ENCODE measurements around the gene SLK. TPM values are rescaled to one million over a fixed set of nuclear protein-coding genes. Genes with fewer than 3 reads are reported as not detected.

SLK gene
- total RNA-seq, 4 donors from 2014 or later, result 57.7 to 76.9 (median 64.5) TPM

GRCh38 chr10:103969857-103970627 lies 3.1 kb downstream of the SLK start:
- Histone ChIP-seq H3K9me3 (no peaks in the 10 kb centered on the region), H3K27ac (peak overlapping the region in 1 of 3 donors; percentile 8), H3K27me3 (no peaks in the 10 kb centered on the region), H3K4me1 (peaks cover 18 to 28% of the 10 kb centered on the region in 2 donors), H3K36me3 (no peaks in the 10 kb centered on the region), H3K4me3 (replicated peaks in 1 of 3) (peak overlapping the region in 2 of 3 donors; percentile 0 to 73)
- no peak for DNase-seq
- 68 to 71% methylated on average over 2 of the region's 2 CpGs for WGBS, 2 donors
- intact Hi-C loops (cut with DNase I), result loop anchor here (10.0 kb wide), 1 partner anchor 55 kb away; the partner anchor contains the start of gene STN1
- TF ChIP-seq CTCF (IDR thresholded peaks at IDR 0.05) (no peak), POLR2A (IDR thresholded peaks at IDR 0.05) (no peak)

DNA sequence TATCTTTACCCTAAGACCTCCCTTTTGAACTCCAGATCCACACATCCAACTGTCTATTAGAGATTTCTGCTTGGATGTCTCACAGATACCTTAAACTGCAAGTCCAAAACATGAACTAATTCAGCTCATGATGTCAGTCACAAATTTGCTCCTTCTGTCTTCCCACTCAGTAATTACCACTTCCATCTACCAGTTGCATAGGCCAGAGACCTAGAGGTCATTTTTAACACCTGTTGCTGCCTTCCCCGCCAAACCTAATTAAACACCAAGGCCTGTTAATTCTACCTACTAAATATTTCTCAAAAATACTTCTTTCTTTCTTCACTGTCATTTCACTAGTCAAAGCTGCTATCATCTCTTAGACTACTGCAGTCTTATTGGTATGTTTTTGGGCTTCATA lies 8.2 kb downstream of the SLK start:
- Histone ChIP-seq H3K9me3 (no peaks in the 10 kb centered on the region), H3K4me1 (peaks cover 4 to 9% of the 10 kb centered on the region in 2 donors), H3K4me3 (replicated peaks in 1 of 3) (no peak overlapping the region), H3K27ac (no peak overlapping the region), H3K27me3 (no peaks in the 10 kb centered on the region), H3K36me3 (no peaks in the 10 kb centered on the region)
- WGBS, 2 donors, result 98 to 100% methylated on average over 1 of the region's 1 CpG
- intact Hi-C loops (cut with DNase I), result no loop called here
- no peak for DNase-seq
- no peak for TF ChIP-seq POLR2A (IDR thresholded peaks at IDR 0.05)
- TF ChIP-seq CTCF (IDR thresholded peaks at IDR 0.05), result no peak

DNA sequence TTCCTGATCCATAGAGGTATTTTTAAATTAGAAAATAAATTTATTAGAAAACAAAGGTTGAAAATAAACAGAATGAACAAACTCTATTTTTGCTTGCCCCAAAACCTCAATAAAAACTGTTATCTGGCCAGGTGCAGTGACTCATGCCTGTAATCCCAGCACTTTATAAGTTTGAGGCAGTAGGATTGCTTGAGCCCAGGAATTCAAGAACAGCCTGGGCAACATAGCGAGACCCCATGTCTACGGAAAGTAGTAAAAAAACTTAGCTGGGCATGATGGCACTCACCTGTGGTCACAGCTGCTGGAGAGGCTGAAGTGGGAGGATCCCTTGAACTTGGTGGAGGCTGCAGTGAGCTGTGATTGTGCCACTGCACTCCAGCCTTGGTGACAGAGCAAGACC lies 10.3 kb downstream of the SLK start:
- Histone ChIP-seq H3K4me3 (replicated peaks in 1 of 3) (no peak overlapping the region), H3K27me3 (no peaks in the 10 kb centered on the region), H3K4me1 (peaks cover 0 to 4% of the 10 kb centered on the region in 2 donors), H3K36me3 (no peaks in the 10 kb centered on the region), H3K27ac (no peak overlapping the region), H3K9me3 (no peaks in the 10 kb centered on the region)
- no peak for TF ChIP-seq CTCF (IDR thresholded peaks at IDR 0.05)
- no peak for TF ChIP-seq POLR2A (IDR thresholded peaks at IDR 0.05)
- 90 to 98% methylated on average over 2 of the region's 2 CpGs for WGBS, 2 donors
- DNase-seq, result no peak
- intact Hi-C loops (cut with DNase I), result no loop called here

- Histone ChIP-seq H3K4me1 (no peaks in the 10 kb centered on the region), H3K27me3 (no peaks in the 10 kb centered on the region), H3K9me3 (no peaks in the 10 kb centered on the region), H3K4me3 (replicated peaks in 1 of 3) (no peak overlapping the region), H3K27ac (no peak overlapping the region), H3K36me3 (no peaks in the 10 kb centered on the region)
- WGBS, 2 donors, result 86 to 87% methylated on average over 2 of the region's 2 CpGs
- DNase-seq, result no peak
- intact Hi-C loops (cut with DNase I), result no loop called here
- TF ChIP-seq POLR2A (IDR thresholded peaks at IDR 0.05) (no peak), CTCF (IDR thresholded peaks at IDR 0.05) (no peak)
Observed at GRCh38 chr10:103979530-103979929, 12.6 kb downstream of the SLK start.

DNA sequence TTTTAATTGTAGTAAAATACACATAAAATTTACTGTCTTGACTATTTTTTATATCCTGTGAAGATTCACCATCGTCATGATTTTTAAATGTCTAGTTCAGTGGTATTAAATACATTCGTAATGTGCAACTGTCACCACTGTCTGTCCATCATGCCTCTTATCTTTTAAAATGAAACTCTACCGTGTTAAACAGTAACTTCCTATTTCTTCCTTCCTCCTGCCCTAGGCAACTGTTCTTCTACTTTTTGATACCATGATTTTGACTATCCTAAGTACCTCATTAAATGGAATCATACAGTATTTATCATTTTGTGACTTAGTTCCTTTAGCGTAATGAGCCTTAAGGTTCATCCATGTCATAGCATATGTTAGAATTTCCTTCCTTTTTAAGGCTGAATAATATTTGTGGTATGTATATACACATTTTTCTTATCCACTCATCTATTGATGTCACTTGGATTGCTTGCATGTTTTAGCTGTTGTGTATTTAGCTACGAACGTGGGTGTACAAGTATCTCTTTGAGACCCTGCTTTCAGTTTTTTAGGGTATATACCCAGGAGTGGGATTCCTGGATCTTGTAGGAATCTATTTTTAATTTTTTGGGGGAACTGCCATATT lies 13.5 kb downstream of the SLK start:
- TF ChIP-seq POLR2A (IDR thresholded peaks at IDR 0.05) (no peak), CTCF (IDR thresholded peaks at IDR 0.05) (no peak)
- 89 to 92% methylated on average over 6 of the region's 6 CpGs for WGBS, 2 donors
- no peaks in the 10 kb centered on the region for H3K36me3 ChIP-seq
- H3K27ac ChIP-seq, result no peak overlapping the region
- H3K4me3 ChIP-seq (replicated peaks in 1 of 3), result no peak overlapping the region
- DNase-seq, result no peak
- intact Hi-C loops (cut with DNase I), result no loop called here
- no peaks in the 10 kb centered on the region for H3K9me3 ChIP-seq
- no peaks in the 10 kb centered on the region for H3K27me3 ChIP-seq
- peaks cover 0 to under 1% of the 10 kb centered on the region in 2 donors for H3K4me1 ChIP-seq

Measured in thyroid gland (tissue), 4 donors.